ENCODE data around the gene DMD.

The DMD gene

GRCh38 chrX:31112226-31112999, 2098.9 kb downstream of the DMD start:
- DNase-seq (ENCODE audit: low read depth): no peak

- DNase-seq (ENCODE audit: low read depth): no peak
Observed at GRCh38 chrX:31110657-31111056, 2100.7 kb downstream of the DMD start.

GRCh38 chrX:31099536-31100090, 2111.7 kb downstream of the DMD start:
- DNase-seq (ENCODE audit: low read depth): no peak

- DNase-seq (ENCODE audit: low read depth): no peak
Observed at GRCh38 chrX:31098079-31098478, 2113.3 kb downstream of the DMD start.

- DNase-seq (ENCODE audit: low read depth): no peak
Observed at GRCh38 chrX:31093639-31093975, 2117.7 kb downstream of the DMD start.

GRCh38 chrX:31092970-31093638, 2118.2 kb downstream of the DMD start:
- DNase-seq (ENCODE audit: low read depth): no peak

- no peak for DNase-seq (ENCODE audit: low read depth)
Observed at GRCh38 chrX:31092476-31092875, 2118.9 kb downstream of the DMD start.

- DNase-seq (ENCODE audit: low read depth): no peak
Observed at GRCh38 chrX:31091819-31092218, 2119.5 kb downstream of the DMD start.

GRCh38 chrX:31074522-31074921, 2136.8 kb downstream of the DMD start:
- DNase-seq (ENCODE audit: low read depth): no peak

GRCh38 chrX:31071725-31072124, 2139.6 kb downstream of the DMD start, which contains the start of gene FTHL17:
TSS of gene FTHL17 (minus strand) at chrX:31072041. CDS start at chrX:31071953, 88 bp downstream.
- DNase-seq (ENCODE audit: low read depth): no peak

- no peak for DNase-seq (ENCODE audit: low read depth)
Observed at GRCh38 chrX:31071262-31071661, 2140.1 kb downstream of the DMD start.

- DNase-seq (ENCODE audit: low read depth): no peak
Observed at GRCh38 chrX:31070057-31070468, 2141.3 kb downstream of the DMD start.

Data from non-pigmented ciliary epithelial cell (primary cell).